Muscle layer of colon (tissue), 2 donors: Measurements from ENCODE around the gene ASPSCR1.

ENCODE experiments used
- H3K27ac ChIP-seq: one replicate; pipeline ENCODE4 v1.7.0; 2013; ENCODE audit warnings: low read depth, mild to moderate bottlenecking, low read length, moderate library complexity
- H3K27me3 ChIP-seq, 2 donors: one replicate each; pipeline ENCODE4 v1.7.0; 2013; ENCODE audit warnings: low read length in 2 of 2, mild to moderate bottlenecking in 2 of 2; ENCODE audit not compliant: insufficient read depth in 2 of 2, control insufficient read depth in 1 of 2
- H3K36me3 ChIP-seq: one replicate; pipeline ENCODE4 v1.7.0; 2013; ENCODE audit warnings: mild to moderate bottlenecking, low read length; ENCODE audit not compliant: insufficient read depth
- H3K4me1 ChIP-seq: one replicate; pipeline ENCODE4 v1.7.0; 2013; ENCODE audit warnings: mild to moderate bottlenecking, low read length; ENCODE audit not compliant: insufficient read depth
- H3K4me3 ChIP-seq, 2 donors: one replicate each; pipeline ENCODE4 v1.7.0; 2013; ENCODE audit warnings: low read length in 2 of 2, low read depth in 1 of 2, mild to moderate bottlenecking in 1 of 2, moderate library complexity in 1 of 2
- H3K9ac ChIP-seq: one replicate; pipeline ENCODE4 v1.7.0; 2013; ENCODE audit warnings: low read length
- H3K9me3 ChIP-seq: one replicate; pipeline ENCODE4 v1.7.0; 2013; ENCODE audit warnings: mild to moderate bottlenecking, low read length
- donor health status: abdominal sarcoma.
- donor health status: Adenocarcinoma of cecum.

The ASPSCR1 gene

DNA sequence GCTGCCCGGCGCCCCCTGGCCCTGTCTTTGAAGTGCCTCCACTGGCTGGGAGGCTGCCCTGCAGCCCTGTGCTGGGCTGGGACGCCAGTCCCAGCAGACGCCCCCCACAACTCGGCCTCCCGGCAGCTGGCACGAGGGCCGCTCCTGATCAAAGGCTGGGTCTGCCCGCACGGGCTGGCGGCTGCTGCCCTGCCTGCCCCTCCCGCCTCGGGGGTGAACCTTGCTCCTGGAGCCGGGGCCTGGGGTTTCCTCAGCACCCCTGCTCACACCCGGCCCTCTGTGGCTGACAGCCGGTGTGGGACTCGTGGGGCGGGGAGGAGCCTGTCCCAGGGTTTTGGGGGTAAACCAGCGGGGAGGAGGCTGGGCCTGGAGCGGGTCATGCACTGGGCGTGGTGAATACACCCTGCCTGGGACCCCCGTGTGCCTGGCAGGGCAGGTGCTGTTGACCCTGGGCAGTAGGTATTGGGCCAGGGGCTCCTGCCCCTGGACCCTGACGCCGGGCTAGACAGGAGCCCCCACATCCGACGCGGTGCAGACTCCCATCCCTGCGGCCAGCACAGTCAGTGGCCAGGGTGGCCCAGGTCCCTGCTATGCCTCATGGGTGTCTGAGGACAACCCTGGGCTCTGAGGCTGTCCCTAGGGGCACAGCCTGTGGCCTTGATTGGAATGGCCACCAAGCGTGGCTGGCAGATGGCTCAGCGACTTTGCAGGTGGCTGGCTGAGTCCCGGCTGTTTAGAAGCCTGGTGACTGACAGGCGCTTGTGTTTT, 23.6 kb downstream of the ASPSCR1 start:
- Histone ChIP-seq H3K27me3 (no peaks in the 10 kb centered on the region), H3K36me3 (no peaks in the 10 kb centered on the region), H3K4me1 (peaks cover 27% of the 10 kb centered on the region), H3K4me3 (no peak overlapping the region), H3K9ac (no peak overlapping the region), H3K9me3 (no peaks in the 10 kb centered on the region), H3K27ac (no peak overlapping the region)

DNA sequence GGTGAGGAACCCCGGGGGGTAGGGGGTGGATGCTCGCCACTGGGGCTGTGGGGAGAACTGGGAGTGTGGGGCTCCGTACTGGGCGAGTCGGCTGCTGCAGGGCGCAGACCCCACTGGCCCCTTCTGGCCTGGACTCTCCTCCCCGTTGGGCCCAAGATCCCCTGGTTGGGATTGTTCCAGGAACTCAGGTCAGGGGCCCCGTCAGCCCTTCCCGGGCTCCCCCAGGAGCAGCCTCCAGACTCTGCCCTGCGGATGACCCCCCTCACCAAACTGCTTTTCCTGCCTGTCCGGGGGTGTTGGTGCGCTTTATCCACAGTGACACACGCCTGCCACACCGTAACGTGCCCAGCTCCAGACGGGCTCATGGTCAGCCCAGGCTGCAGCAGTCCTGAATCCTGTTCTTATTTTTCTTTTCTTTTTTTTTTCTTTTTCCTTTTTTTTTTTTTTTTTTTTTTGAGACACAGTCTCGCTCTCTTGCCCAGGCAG, 24.2 kb downstream of the ASPSCR1 start:
- no peak overlapping the region for H3K9ac ChIP-seq
- no peaks in the 10 kb centered on the region for H3K36me3 ChIP-seq
- H3K4me3 ChIP-seq: no peak overlapping the region
- H3K27me3 ChIP-seq: no peaks in the 10 kb centered on the region
- no peak overlapping the region for H3K27ac ChIP-seq
- H3K4me1 ChIP-seq: peaks cover 33% of the 10 kb centered on the region
- no peaks in the 10 kb centered on the region for H3K9me3 ChIP-seq

DNA sequence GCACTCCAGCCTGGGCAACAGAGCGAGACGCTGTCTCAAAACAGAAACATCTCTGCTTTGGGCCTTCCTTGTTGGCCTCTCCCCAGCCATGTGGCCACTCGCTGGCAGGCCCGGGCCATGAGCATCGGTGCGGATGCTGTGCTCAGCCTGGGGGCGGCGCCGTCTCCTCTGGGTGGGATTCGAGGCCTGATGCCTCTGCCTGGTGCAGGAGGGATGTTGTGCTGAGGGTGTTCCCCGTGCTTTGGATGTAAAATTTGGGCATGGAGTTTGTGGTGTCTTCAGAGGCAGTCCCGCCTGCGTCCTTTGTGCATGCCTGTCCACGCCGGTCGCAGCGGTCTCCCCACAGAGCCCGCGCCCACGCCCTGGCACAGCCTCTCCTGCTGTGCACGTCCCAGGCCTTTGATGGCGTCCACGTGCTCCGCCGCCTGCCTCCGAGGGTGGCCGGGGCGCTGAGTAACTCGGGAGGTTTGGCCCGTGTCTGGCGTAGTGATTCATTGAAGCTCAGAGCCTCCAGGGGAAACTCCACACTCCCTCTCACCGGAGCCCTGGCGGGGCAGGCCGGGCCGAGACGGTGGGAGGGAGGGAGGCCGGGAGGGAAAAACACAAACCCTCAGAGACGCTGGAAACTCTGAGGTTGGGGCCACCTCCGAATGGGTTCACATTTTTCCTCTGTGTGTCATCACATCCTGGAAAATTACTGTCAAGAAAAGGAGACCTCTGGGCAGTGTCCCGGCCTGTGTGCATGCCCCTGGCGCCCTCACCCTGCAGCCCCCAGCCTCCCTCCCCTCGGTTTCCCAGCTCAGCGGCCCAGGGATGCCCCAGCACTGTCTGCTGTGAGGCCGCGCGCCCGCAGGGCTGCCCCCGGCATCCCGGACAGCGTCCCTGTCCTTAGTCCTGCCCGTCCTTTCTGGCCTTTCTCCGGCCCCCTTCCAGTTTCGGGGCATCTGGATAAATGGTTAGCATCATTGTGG, 26.3 kb downstream of the ASPSCR1 start:
- H3K27ac ChIP-seq: peak overlapping the region; percentile 57
- H3K4me1 ChIP-seq: peaks cover 41% of the 10 kb centered on the region
- no peaks in the 10 kb centered on the region for H3K27me3 ChIP-seq
- no peaks in the 10 kb centered on the region for H3K36me3 ChIP-seq
- peak overlapping the region in 1 of 2 donors; percentile 11 for H3K4me3 ChIP-seq
- H3K9me3 ChIP-seq: no peaks in the 10 kb centered on the region
- H3K9ac ChIP-seq: no peak overlapping the region

DNA sequence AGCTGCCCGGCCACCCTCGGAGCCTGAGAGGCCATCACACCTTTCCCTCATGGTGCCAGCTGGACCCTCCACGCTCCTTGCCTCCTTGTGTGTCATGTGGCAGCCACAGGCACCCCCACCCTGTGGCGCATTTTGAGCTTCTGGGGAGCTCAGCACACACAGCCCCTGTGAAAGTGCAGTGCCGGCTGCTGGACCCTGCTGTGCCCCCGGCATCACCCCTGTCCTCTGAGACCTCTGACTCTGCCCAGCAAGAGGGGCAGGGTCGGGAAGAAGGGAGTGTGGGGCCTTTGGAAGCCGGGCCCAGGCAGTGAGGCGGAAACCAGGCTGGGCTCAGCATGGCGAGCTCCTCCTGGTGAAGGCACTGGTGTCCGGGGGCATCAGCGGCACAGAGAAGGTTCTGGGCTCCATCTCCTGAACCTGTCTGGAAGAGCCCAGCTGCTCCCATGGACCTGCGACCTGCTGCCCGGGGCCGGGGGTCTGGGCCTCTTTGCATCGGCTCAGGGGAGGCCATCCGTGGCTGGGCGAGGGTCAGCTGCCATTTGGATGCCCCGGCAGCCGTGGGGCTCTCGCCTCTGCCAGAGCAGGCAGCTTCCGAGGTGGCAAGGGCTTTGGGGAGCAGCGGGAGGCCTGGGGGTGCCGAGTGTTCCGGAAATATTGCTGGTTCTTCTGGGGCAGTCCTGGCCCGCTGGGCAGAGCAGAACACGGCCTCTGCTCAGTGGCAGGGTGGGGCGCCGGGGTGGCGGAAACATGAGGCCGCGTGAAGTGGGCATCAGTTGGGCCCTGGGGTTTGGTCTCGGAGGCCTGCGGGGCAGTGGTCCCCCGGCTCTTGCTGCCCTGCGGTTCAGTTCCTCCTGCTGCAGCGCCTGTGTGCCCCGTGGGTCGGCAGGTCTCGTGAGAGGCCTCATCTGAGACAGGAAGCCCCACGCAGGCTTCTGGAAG, 27.4 kb downstream of the ASPSCR1 start:
- H3K27me3 ChIP-seq: no peaks in the 10 kb centered on the region
- peak overlapping the region; percentile 57 for H3K27ac ChIP-seq
- no peak overlapping the region for H3K4me3 ChIP-seq
- H3K4me1 ChIP-seq: peaks cover 41% of the 10 kb centered on the region
- H3K9me3 ChIP-seq: no peaks in the 10 kb centered on the region
- no peak overlapping the region for H3K9ac ChIP-seq
- no peaks in the 10 kb centered on the region for H3K36me3 ChIP-seq

DNA sequence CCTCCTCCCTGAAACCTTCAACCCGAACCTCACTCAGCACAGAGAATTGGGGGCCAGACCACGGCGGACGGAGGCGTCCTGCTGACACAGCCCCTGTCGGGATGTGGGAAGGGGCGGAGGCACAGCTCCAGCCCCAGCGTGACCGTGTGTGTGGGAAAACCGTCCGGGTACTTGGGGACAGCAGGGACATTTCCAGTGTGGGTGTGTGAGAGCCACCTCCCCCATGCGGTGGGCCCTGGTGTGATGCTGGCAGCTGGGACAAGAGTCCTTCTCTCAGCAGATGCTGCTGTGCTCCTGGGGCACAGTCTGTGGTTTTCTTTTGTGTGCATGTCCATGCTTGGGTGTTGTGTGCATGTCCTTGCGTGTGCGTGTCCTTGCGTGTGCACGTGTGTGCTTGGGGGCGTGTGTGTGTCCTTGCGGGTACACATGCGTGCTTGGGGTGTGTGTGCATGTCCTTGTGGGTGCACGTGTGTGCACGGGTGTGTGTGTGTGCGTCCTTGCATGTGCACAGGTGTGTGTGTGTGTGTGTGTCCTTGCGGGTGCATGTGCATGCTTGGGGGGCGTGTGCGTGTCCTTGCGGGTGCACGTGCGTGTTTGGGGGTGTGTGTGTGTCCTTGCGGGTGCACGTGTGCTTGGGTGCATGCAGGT, 28.4 kb downstream of the ASPSCR1 start:
- Histone ChIP-seq H3K9ac (no peak overlapping the region), H3K9me3 (no peaks in the 10 kb centered on the region), H3K27me3 (no peaks in the 10 kb centered on the region), H3K4me1 (peaks cover 41% of the 10 kb centered on the region), H3K4me3 (no peak overlapping the region), H3K27ac (no peak overlapping the region), H3K36me3 (no peaks in the 10 kb centered on the region)

DNA sequence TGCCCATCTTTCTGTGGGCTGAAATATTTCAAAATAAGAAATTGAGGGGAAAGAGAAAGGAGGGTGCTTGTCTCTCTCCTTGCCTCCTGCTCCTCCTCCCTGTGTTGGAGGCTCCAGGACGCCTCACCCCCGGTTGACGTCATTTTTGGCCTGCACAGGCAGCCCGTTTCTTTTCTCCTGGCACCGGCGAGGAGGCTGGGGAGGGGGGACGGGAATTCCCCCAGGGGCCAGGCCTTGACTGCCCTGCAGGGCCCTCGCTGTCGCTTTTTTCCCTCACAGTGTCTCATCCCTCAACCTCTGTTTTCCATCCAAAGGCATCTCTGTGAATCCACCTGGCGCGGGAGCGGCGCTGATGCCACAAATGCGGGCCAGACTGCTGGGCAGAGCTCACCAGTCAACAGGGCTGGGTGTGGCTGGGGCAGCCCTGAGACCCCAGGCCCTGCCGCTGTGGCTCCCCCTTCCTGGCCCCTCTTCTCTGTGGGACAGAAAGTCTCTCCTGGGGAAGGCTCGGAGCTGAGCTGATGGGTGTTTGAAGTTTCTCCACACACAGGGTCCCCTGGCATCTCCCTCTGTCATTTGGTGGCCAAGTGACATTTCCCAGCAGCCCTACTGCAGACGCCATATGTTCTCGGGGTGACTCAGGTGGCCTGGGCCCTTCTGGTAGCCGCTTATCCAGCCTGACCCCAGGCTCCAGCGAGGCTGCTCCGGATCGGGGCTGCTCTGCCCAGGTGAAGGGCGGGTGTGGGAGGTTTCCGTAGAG, 29.2 kb downstream of the ASPSCR1 start:
- Histone ChIP-seq H3K4me1 (peaks cover 41% of the 10 kb centered on the region), H3K27me3 (no peaks in the 10 kb centered on the region), H3K36me3 (no peaks in the 10 kb centered on the region), H3K9ac (no peak overlapping the region), H3K9me3 (no peaks in the 10 kb centered on the region), H3K27ac (no peak overlapping the region), H3K4me3 (no peak overlapping the region)

DNA sequence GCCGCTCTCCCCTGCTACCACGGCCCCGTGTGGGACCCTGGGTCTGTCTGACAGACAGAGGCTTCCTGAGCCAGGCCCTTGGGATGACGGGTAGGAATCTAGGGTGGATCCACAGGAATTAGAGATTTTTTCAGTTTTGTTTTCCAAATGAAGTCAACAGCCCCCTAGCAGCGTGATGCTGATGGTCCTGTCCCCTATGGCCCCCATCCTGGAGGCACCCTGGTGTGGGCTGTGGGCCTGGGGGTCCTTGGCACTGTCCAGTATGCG, 29.7 kb downstream of the ASPSCR1 start:
- no peak overlapping the region for H3K9ac ChIP-seq
- no peaks in the 10 kb centered on the region for H3K36me3 ChIP-seq
- peaks cover 41% of the 10 kb centered on the region for H3K4me1 ChIP-seq
- H3K27me3 ChIP-seq: no peaks in the 10 kb centered on the region
- H3K9me3 ChIP-seq: no peaks in the 10 kb centered on the region
- H3K4me3 ChIP-seq: no peak overlapping the region
- no peak overlapping the region for H3K27ac ChIP-seq

DNA sequence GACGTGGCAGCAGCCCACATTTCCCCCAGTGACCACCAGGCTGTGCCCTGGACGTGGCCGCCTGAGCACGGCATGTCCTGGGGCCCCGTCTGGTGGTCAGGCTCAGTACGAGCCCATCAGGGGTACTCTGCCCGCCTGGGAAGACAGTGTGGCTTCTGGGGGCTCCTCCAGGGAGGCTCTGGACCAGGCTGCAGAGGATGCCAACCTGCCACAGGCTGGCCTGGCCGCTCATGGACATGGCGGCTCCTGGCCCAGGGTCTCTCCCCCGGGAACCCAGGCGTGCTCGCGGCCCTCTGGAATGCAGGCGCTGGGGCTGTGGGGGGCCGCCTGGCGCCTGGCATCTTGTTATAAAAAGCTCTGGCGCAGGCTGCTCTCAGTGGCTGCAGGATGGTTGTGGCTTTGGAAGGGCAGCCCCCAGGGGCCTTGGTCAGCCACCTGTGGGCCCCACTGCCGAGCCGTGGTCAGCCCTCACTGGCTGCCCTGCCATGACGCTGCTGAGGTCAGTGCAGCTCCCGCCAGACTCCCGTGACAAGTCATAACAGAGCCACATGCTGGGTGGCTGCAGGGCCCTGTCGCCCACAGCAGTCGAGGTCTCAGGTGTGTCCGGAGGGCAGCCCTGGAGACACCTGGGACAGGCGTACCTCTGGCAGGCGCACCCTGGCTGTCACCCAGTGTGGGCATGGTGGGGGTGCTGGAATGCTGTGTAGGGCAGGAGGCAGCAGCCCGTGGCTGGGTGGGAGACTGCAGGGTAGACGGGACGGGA, 30.2 kb downstream of the ASPSCR1 start:
- no peaks in the 10 kb centered on the region for H3K9me3 ChIP-seq
- no peak overlapping the region for H3K9ac ChIP-seq
- no peaks in the 10 kb centered on the region for H3K36me3 ChIP-seq
- peaks cover 42% of the 10 kb centered on the region for H3K4me1 ChIP-seq
- H3K27ac ChIP-seq: no peak overlapping the region
- no peak overlapping the region for H3K4me3 ChIP-seq
- no peaks in the 10 kb centered on the region for H3K27me3 ChIP-seq

DNA sequence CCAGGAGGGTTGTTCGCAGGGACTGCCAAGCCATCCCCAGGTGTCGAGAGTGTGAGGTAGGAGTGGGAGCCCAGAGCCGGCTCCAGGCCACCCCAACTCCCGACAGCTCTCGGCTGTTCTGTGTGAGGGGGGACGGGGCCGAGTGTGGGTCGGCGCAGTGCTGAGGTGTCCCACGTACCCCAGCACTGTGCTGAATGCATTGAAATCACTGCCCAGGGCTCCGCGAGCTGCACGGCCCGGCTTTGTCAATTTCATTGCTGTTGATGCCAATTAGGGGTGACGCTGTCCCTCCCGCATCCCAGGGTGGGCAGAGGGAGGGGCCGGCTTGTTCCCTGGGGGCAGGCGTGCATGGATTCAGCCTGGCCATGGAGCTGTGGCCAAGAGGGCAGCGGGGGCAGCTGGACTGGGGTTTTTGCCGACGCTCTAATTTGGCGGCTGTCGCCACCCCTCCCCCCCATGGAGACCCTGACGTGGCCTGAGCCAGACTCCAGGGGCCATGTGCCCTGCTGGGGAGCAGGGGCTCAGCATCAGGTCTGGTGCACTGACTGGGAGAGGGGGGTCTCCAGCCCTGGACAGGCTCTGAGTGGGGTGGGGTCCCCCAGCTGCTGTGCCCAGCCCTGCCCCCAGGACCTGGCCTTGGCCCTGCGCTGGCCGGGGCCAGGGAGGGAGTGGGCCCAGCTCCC, 31.0 kb downstream of the ASPSCR1 start:
- Histone ChIP-seq H3K4me1 (peaks cover 39% of the 10 kb centered on the region), H3K36me3 (no peaks in the 10 kb centered on the region), H3K9ac (no peak overlapping the region), H3K4me3 (no peak overlapping the region), H3K9me3 (no peaks in the 10 kb centered on the region), H3K27ac (no peak overlapping the region), H3K27me3 (no peaks in the 10 kb centered on the region)
